Coronary artery (tissue), 2 donors: ENCODE data around the gene TBL1X.

ENCODE experiments used
- DNase-seq: peaks from one replicate; pipeline ENCODE4 v3.0.0-alpha.2; 2017; ENCODE audit warnings: low spot score
- H3K27ac ChIP-seq, 2 donors: fragments of 200-600 bp; sonication (generic); one replicate each; pipeline ENCODE4 v1.5.1; 2016 to 2019
- H3K4me3 ChIP-seq: fragments of 200-600 bp; sonication (generic); 2 replicates; pipeline ENCODE4 v1.5.1; 2016; ENCODE audit warnings: mild to moderate bottlenecking, moderate library complexity
- TF ChIP-seq, protein P1 (sequence below): fragments of 200-600 bp; sonication (generic); IDR thresholded peaks from one replicate; pipeline ENCODE4 v1.5.1; 2019; ENCODE audit warnings: antibody characterized with exemption

The TBL1X gene

DNA sequence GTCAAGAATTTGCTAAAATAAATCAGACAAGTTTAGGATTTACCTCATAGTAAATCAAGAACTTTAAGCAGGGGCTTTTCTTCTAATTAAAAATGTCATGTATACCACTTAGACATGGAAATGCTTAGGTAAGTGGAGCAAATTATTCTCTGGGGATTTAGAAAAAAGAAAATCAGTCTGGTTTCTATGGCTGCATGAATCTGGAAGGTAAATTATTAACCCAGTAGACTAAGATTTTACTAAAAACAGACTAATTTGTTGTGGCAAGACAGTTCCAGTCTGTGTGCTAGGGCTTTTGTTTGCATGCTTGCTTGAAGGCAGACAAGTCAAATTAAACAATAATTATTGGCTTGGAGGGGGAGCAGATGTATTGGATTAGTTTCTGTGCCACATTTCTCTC is 140.6 kb downstream of the TBL1X start:
- TF ChIP-seq, protein P1, sequence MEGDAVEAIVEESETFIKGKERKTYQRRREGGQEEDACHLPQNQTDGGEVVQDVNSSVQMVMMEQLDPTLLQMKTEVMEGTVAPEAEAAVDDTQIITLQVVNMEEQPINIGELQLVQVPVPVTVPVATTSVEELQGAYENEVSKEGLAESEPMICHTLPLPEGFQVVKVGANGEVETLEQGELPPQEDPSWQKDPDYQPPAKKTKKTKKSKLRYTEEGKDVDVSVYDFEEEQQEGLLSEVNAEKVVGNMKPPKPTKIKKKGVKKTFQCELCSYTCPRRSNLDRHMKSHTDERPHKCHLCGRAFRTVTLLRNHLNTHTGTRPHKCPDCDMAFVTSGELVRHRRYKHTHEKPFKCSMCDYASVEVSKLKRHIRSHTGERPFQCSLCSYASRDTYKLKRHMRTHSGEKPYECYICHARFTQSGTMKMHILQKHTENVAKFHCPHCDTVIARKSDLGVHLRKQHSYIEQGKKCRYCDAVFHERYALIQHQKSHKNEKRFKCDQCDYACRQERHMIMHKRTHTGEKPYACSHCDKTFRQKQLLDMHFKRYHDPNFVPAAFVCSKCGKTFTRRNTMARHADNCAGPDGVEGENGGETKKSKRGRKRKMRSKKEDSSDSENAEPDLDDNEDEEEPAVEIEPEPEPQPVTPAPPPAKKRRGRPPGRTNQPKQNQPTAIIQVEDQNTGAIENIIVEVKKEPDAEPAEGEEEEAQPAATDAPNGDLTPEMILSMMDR: no peak
- DNase-seq: no peak
- Histone ChIP-seq H3K4me3 (no peak overlapping the region), H3K27ac (no peak overlapping the region)

DNA sequence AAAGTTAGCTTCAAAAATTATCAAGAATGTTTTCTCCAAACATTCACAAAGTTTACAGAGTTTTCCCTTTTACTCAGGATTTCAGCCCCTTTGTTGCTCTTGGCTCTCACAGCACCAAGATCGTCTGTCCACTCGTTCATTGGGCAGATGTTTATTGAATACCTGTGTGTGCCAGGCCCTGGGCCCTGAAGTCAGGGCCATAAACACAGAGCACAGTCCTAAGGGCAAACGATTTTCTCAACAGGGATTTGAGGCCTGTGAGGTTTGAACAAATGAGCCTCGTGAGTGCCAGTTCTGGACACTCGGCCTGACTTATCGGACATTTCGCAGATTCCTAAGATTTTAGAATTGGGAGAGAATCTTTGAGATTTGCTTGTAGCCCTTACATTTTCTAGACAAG is 142.1 kb downstream of the TBL1X start:
- DNase-seq: no peak
- no peak overlapping the region for H3K4me3 ChIP-seq
- TF ChIP-seq, protein P1: no peak
- no peak overlapping the region for H3K27ac ChIP-seq

DNA sequence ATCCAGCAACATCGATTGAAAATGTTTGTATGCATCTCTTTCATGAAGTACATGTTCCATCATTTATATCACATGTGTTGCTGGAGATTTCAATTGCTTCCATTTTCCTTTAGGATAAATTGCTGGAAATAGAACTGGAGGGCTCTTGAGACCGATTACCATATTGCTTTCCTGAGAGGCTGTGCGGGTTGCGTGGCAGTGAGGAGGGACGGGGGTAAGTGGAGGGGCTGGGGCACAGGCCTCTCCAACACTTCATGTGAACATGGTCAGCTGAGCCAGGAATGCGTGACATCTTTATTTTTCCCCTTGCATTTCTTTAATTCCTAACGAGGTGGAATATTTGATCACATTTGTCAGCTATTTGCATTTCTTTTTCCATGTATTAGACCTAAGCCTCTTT is 144.6 kb downstream of the TBL1X start:
- H3K27ac ChIP-seq: no peak overlapping the region
- H3K4me3 ChIP-seq: no peak overlapping the region
- DNase-seq: no peak
- TF ChIP-seq, protein P1: no peak

DNA sequence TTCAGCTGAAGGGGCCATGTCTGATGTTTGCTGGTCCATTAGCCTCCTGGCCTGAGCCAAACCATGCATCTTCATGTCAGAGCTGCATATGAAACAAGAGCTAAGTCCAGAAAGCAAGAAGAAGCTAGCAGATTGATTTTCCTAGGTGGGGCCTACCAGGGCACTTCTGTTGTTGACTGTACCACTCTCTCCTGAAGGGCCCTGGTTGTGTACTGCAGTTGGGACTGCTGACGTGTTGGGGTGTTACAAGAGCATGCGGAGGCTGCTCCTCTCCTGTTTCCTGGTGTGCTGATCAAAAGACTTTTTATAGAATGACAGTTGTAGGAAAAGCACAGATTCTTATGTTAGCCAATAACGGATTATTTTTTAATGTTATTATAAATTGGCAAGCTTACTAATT is 145.1 kb downstream of the TBL1X start:
- no peak overlapping the region for H3K4me3 ChIP-seq
- H3K27ac ChIP-seq: no peak overlapping the region
- TF ChIP-seq, protein P1: no peak
- DNase-seq: no peak

DNA sequence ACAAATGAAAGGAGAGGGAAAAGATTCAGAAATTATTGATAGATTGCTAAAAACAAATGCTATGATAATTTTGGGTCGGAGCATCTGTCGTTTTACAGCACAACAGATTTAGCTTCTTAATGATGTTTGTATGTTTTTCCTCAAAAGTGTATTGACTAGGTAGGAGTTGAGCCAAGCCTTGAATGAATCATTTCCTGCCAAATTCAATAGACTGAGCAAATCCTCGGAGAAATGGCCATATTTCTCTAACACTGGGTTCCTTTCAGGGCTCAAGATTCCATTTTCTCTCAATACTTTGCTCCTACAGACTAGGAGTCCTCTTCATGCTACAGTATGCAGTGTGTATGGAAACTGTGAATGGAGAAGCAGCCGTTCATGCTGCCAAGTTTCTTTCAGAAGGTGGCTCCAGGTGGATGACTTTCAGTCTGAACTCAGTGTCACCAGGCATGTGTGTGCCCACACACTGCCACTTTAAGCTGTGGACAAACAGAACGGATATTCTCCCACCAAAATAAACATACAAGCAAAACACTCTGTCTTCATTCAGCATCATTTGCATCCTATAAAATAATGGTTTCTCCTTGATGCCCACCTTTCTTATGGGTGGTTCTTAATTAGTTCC is 146.0 kb downstream of the TBL1X start:
- no peak for DNase-seq
- no peak overlapping the region for H3K4me3 ChIP-seq
- H3K27ac ChIP-seq: no peak overlapping the region
- TF ChIP-seq, protein P1: no peak

DNA sequence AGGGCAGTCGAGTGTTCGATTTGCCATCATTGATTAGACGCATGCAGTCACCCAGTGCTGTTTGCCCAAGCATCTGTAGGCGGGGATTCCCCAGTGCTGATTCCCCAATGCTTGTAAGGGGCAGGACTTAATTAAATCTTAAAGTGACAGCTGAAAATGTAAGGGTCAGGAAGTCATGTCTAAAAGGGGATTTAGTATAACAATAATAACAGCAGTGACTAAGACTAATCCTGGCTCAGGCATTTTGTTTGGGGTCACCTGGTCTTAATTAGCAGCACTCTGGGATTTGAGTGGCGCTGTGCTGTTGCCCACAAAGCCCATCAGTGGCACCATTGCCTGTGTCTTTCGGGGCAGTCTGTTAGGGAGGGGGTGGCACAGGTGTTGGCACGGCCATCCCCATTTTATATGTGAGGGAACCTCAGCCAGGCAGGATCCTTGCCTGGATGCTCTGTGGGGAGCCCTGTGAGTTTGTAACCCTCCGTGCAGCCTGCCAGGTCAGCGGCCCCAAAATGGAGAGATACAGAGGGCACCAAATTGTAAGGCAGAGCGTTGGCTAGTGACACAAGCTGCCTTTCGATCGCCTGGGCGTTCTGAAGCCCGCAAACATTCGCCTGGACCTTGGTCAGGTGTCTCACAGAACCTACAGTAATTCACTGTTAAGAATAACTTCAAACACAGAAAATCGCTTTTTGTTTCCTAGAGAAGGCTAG is 146.7 kb downstream of the TBL1X start:
- Histone ChIP-seq H3K27ac (no peak overlapping the region), H3K4me3 (no peak overlapping the region)
- TF ChIP-seq, protein P1: no peak
- DNase-seq: no peak

DNA sequence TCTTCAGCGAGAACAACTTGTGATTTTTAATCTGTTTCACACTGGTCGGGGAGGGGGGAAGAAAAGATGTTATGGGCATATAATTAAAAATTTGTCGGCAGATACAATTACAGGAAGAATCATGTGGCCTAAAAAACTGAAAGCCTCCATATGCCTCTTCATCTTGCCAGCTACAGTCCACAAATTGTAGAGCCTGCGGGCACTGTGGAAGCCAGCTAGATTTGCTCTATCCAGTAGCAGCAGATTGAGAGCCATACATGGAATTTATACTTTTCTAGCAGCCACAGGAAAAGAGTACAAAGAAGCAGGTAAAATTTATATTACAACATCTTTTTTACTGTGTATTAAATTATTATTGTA is 147.3 kb downstream of the TBL1X start:
- DNase-seq: no peak
- no peak overlapping the region for H3K27ac ChIP-seq

More for the DNA sequence above, 147.3 kb downstream of the TBL1X start:
- H3K4me3 ChIP-seq: no peak overlapping the region
- TF ChIP-seq, protein P1: no peak
